GM18498 (cell line): Measurements from ENCODE around the gene ADGRA1.
"Not testable (repeated sequence)": the region's sequence is repeated elsewhere in the genome, so short reads cannot be mapped to it uniquely, and the experiment has no call there.

Source experiments
- ATAC-seq: cut with Tn5 transposase; IDR thresholded peaks from one replicate; pipeline ENCODE4 v1.9.1; 2021; ENCODE audit warnings: mild to moderate bottlenecking, moderate library complexity; ENCODE audit not compliant: unreplicated experiment

ADGRA1 gene

DNA sequence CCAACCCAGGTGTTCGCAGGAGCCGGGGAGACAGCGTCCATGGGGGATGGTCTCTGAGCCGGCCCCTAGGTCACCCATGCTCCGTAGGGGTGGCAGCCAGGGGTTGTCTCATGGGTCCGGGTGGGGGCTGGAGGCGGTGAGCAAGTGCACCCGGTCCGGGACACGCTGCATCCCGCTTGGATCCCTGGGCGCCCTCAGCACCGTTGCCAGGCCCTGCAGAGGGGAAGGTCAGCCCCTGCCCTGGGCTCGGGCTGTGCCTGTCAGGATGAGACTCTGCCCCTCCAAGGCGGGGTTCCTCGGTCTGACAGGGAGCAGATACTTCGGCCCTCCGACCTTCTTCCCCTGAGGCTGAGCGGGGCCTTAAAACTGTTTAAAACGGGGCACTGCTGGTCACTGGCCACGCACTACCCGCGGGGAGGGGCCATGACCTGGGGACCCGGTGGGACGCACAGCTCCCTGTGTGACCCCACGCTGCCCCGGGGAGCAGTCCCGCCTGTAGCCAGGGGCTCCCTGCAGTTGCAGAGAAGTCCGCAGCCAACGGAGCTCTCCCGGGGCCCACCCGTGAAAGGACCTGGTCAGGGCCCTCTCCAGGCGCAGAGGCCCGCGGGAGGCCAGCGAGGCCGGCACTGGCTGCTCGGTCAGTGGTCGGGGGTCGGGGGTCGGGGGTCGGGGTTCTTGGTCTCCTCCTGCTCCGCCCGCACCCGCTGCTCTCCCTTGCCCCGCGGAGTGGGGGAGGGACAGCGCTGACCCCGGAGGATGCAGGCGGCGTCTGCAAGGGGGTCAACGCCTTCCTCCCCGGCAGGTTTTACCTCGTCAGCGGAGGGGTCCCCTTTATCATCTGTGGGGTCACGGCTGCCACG lies 38.9 kb downstream of the ADGRA1 start:
- ATAC-seq = no peak

DNA sequence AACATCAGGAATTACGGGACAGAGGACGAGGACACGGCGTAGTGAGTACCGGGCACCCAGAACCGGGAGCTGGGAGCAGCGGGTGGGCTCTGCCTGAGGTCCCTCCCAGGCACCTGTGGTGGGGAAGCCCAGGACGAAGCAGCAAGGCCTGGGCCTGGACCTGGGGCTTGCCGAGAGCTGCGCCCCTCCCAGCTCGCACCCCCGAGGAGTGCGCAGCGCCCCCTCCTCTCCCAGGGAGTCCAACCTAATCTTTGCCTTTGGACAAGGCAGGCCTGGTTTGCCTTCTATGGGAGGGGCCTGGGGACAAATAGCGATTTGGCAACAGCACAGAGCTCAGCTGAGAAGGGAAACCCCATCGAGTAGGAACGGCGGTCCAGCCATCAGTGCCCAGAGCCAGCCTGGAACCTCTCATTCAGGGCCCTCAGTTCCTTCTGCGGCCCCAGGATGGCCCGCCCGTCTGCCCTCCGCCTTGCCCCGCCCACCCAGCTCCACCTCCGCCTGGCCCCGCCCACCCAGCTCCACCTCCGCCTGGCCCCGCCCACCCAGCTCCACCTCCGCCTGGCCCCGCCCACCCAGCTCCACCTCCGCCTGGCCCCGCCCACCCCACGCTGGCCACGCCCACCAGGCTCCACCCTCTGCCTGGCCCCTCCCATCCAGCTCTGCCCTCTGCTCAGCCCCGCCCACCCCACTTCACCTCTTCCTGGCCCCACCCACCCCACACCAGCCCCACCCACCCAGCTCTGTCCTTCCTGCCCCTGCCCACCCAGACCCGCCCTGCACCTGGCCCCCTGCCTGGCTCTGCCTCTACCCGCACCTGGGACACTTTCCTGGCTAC lies 39.8 kb downstream of the ADGRA1 start:
- ATAC-seq = no peak

DNA sequence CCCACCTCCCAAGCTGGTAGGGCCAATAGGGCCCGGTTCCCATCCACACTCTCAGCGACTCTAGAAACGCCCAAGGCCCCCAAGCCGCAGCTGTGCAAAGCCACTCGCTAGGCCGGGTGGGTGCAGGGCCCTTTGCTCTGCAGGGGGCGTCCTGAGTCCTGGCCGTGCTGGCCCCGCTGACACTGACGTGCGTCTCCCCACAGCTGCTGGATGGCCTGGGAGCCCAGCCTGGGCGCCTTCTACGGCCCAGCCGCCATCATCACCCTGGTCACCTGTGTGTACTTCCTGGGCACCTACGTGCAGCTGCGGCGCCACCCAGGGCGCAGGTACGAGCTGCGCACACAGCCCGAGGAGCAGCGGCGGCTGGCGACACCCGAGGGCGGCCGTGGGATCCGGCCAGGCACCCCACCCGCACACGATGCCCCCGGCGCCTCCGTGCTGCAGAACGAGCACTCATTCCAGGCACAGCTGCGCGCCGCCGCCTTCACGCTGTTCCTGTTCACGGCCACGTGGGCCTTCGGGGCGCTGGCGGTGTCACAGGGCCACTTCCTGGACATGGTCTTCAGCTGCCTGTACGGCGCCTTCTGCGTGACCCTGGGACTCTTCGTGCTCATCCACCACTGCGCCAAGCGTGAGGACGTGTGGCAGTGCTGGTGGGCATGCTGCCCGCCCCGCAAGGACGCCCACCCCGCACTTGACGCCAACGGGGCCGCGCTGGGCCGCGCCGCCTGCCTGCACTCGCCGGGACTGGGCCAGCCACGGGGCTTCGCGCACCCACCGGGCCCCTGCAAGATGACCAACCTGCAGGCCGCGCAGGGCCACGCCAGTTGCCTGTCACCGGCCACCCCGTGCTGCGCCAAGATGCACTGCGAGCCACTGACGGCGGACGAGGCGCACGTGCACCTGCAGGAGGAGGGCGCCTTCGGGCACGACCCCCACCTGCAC lies 40.7 kb downstream of the ADGRA1 start:
- no peak for ATAC-seq

GRCh38 chr10:133129071-133129858 lies 41.5 kb downstream of the ADGRA1 start:
- ATAC-seq = no peak

- no peak for ATAC-seq
These were observed 42.3 kb downstream of the ADGRA1 start for GRCh38 chr10:133129859-133130495.

DNA sequence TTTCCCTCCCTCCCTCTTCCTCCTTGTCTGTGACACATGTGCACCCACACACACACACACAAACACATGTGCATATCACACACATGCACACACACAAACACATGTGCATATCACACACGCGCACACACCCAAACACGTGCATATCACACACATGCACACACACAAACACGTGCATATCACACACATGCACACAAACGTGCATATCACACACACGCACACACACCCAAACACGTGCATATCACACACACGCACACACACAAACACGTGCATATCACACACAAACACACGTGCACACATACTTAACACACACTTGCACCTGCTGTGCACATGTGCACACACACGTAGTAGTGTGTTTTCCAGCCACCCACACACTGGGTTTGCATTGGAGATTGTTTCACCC lies 42.9 kb downstream of the ADGRA1 start:
- ATAC-seq = no peak

- no peak for ATAC-seq
These were observed 43.3 kb downstream of the ADGRA1 start for GRCh38 chr10:133131053-133131452.

- ATAC-seq = no peak
These were observed 44.2 kb downstream of the ADGRA1 start for GRCh38 chr10:133131734-133132472.

DNA sequence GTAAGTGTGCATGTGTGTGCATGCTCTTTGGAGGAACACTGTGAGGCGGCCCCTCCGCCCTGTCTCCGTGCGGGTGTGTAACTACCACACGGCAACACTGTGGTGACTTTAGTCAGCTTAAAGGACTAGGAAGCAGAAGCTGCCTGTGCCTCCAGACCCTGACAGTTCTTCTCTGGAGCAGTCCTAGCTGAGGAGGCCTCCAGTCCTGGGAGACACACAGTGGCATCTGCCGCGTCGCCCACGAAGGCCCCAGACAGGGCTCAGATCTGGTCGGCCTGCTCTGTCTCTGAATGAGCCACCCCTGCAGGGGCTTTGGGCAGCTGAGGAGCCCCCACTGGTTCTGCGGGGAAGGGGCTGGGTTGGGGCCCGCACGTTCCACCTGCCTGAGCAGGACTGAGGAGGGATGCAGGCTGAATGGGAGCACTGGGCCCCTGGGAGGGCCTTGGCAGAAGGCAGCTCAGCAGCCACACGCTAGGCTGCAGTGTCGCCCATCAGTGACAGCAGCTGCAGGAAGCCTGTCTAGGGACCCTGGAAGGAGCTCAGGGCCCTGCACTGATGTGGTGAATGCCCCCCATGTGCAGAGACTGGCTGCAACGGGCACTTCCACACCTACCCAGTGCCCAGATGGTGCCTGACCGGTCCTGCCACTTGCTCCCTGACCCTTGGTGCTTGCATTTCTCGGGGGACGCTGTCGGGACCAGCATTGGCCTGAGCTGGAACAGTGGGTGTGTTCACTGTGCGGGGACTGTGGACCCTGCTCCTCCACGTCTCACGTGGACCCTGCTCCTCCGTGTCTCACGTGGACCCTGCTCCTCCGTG lies 45.0 kb downstream of the ADGRA1 start:
- ATAC-seq = no peak

DNA sequence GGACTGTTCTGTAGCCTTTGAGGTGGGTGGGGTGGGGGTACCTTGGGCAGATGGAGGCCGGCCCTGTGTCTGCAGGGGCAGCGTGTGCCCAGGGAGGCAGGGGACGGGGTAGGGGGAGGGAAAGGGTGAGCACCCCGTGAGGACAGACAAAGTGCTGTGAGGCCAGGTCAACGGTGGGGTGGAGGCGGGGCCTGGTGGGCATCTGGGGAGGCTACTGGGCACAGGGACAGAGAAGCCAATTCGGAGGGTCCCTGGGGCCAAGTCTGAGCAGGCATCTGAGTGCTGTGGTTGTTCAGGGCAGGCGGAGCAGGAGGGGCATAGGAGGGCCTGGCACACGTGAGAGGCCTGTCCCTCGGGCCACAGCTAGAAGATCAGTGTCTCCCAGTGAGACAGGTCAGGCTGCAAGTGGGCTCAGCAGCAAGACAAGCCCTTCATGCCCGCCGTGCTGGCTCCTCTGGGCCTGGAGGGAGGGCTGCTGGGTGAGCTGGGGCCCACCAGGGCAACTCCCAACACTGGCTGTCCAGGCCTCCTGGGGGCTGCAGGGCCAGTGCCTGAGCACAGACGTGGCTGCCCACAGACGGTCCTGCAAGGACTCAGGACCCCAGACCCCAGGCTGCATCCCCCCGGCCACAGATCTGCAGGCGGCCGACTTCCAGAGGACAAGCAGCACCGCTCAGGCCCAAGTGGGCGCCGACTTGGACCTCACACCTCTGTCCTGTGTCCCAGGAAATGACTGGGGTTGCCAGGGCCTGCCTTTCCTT lies 45.9 kb downstream of the ADGRA1 start:
- ATAC-seq = no peak

- no peak for ATAC-seq
These were observed 46.8 kb downstream of the ADGRA1 start for GRCh38 chr10:133134411-133135115.

GRCh38 chr10:133135116-133135465 lies 47.4 kb downstream of the ADGRA1 start:
- no peak for ATAC-seq

GRCh38 chr10:133137486-133138145 lies 49.9 kb downstream of the ADGRA1 start:
- not testable (repeated sequence) for ATAC-seq

DNA sequence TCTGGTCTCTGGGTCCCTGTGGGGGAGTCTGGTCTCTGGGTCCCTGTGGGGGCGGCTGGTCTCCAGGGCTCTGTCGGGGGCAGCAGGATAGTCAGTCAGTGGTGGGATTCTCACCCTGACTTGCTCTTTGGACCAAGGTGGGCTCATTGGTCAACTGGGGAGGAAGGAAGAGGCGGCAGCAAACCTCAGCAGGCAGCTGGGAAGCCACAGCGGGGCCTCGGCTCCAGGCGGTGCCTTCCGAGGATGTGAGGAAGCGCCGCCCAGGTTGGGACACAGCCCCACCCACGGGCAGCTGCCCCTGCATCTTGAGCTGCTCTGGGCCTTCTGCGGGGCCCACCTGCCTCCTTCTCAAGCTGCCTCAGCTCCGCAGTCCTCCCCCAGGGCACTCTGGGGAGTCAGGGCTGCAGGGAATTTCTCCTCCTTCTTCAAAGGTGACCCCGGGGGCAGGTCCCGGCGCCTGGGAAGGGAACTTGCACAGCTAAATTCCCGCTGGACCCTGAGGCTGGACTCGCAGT lies 51.9 kb downstream of the ADGRA1 start:
- no peak for ATAC-seq

GRCh38 chr10:133140417-133141143 lies 52.9 kb downstream of the ADGRA1 start:
- no peak for ATAC-seq
